Upper lobe of left lung (tissue), 4 donors: Measurements from ENCODE around the gene KYAT1.

Experiments used
- POLR2A ChIP-seq, 4 donors: fragments of 450-650 bp; IDR thresholded peaks; one replicate each; pipeline ENCODE4 v1.5.1; 2016 to 2017; ENCODE audit warnings: antibody characterized with exemption in 4 of 4, mild to moderate bottlenecking in 2 of 4
- POLR2AphosphoS5 ChIP-seq, 2 donors: sonication (generic); formaldehyde crosslinking; IDR thresholded peaks; one replicate each; pipeline ENCODE4 v1.5.1; 2017; ENCODE audit warnings: antibody characterized with exemption in 2 of 2

- TF ChIP-seq POLR2A (IDR thresholded peaks at IDR 0.05) = no peak
- TF ChIP-seq POLR2AphosphoS5 (IDR thresholded peaks at IDR 0.05) = no peak
Observed at GRCh38 chr9:128825923-128826700, 55.6 kb downstream of the KYAT1 start.
